Measurements from ENCODE around the gene L2HGDH.
A peak's percentile ranks its signal among the peaks of the same experiment; 100 is the strongest.

The L2HGDH gene

GRCh38 chr14:50335389-50335788, 23.4 kb upstream of the L2HGDH start:
- no peaks in the 10 kb centered on the region for H3F3A ChIP-seq (ENCODE audit: control insufficient read depth, insufficient read depth)
- no peak overlapping the region for H3K4me3 ChIP-seq (ENCODE audit: low read length)
- TF ChIP-seq EZH2phosphoT487 (IDR thresholded peaks at IDR 0.05; ENCODE audit: borderline replicate concordance, low read length) (no peak), CTCF (IDR thresholded peaks at IDR 0.05; ENCODE audit: low read depth, low read length, poor library complexity, severe bottlenecking) (no peak)
- H3K79me2 ChIP-seq (ENCODE audit: control insufficient read depth, low read length), result no peaks in the 10 kb centered on the region
- H3K4me2 ChIP-seq (ENCODE audit: low read length), result peak overlapping the region; percentile 42
- H3K9me3 ChIP-seq (ENCODE audit: control insufficient read depth, insufficient read depth, low read length), result no peaks in the 10 kb centered on the region
- H4K20me1 ChIP-seq (ENCODE audit: control insufficient read depth, insufficient read depth, low read depth, low read length), result no peaks in the 10 kb centered on the region
- peaks cover 14% of the 10 kb centered on the region for H3K4me1 ChIP-seq (ENCODE audit: control insufficient read depth, low read length)
- H3K9me2 ChIP-seq (replicated peaks; ENCODE audit: control insufficient read depth, low read length), result no peaks in the 10 kb centered on the region
- no peak overlapping the region for H3K27ac ChIP-seq (ENCODE audit: low read depth, low read length)
- no peaks in the 10 kb centered on the region for H3K27me3 ChIP-seq (ENCODE audit: control insufficient read depth, low read length)
- H3K36me3 ChIP-seq (ENCODE audit: control insufficient read depth, low read length), result no peaks in the 10 kb centered on the region

- Histone ChIP-seq H3K4me3 (ENCODE audit: low read length) (no peak overlapping the region), H3K4me2 (ENCODE audit: low read length) (no peak overlapping the region), H3K79me2 (ENCODE audit: control insufficient read depth, low read length) (no peaks in the 10 kb centered on the region), H3F3A (ENCODE audit: control insufficient read depth, insufficient read depth) (no peaks in the 10 kb centered on the region), H4K20me1 (ENCODE audit: control insufficient read depth, insufficient read depth, low read depth, low read length) (no peaks in the 10 kb centered on the region), H3K27ac (ENCODE audit: low read depth, low read length) (no peak overlapping the region), H3K36me3 (ENCODE audit: control insufficient read depth, low read length) (no peaks in the 10 kb centered on the region), H3K9me2 (replicated peaks; ENCODE audit: control insufficient read depth, low read length) (no peaks in the 10 kb centered on the region), H3K27me3 (ENCODE audit: control insufficient read depth, low read length) (no peaks in the 10 kb centered on the region), H3K9me3 (ENCODE audit: control insufficient read depth, insufficient read depth, low read length) (no peaks in the 10 kb centered on the region), H3K4me1 (ENCODE audit: control insufficient read depth, low read length) (peaks cover 14% of the 10 kb centered on the region)
- TF ChIP-seq EZH2phosphoT487 (IDR thresholded peaks at IDR 0.05; ENCODE audit: borderline replicate concordance, low read length) (no peak), CTCF (IDR thresholded peaks at IDR 0.05; ENCODE audit: low read depth, low read length, poor library complexity, severe bottlenecking) (no peak)
Observed at GRCh38 chr14:50334211-50334610, 22.2 kb upstream of the L2HGDH start.

DNA sequence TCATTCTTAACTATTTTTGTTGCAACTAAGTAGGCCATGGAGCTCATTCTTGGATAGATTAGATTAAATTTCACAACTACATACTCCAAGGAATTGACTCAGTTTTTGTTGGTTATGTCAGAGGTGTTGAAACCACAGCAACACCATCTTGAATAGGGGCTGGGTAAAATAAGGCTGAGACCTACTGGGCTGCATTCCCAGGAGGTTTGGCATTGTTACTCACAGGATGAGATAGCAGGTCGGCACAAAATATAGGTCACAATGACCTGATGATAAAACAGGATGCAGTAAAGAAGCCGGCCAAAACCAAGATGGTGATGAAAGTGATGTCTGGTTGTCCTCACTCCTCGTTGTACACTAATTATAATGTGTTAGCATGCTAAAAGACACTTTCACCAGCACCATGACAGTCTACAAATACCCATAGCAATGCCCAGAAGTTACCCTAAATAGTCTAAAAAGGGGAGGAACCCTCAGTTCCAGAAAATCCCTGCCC, 21.0 kb upstream of the L2HGDH start:
- H3K4me1 ChIP-seq (ENCODE audit: control insufficient read depth, low read length), result peaks cover 14% of the 10 kb centered on the region
- H3K27me3 ChIP-seq (ENCODE audit: control insufficient read depth, low read length), result no peaks in the 10 kb centered on the region
- no peak overlapping the region for H3K4me2 ChIP-seq (ENCODE audit: low read length)
- TF ChIP-seq EZH2phosphoT487 (IDR thresholded peaks at IDR 0.05; ENCODE audit: borderline replicate concordance, low read length) (no peak), CTCF (IDR thresholded peaks at IDR 0.05; ENCODE audit: low read depth, low read length, poor library complexity, severe bottlenecking) (no peak)
- no peaks in the 10 kb centered on the region for H3K9me2 ChIP-seq (replicated peaks; ENCODE audit: control insufficient read depth, low read length)
- no peaks in the 10 kb centered on the region for H3K79me2 ChIP-seq (ENCODE audit: control insufficient read depth, low read length)
- no peaks in the 10 kb centered on the region for H3K36me3 ChIP-seq (ENCODE audit: control insufficient read depth, low read length)
- H3K4me3 ChIP-seq (ENCODE audit: low read length), result no peak overlapping the region
- no peak overlapping the region for H3K27ac ChIP-seq (ENCODE audit: low read depth, low read length)
- no peaks in the 10 kb centered on the region for H3K9me3 ChIP-seq (ENCODE audit: control insufficient read depth, insufficient read depth, low read length)
- no peaks in the 10 kb centered on the region for H4K20me1 ChIP-seq (ENCODE audit: control insufficient read depth, insufficient read depth, low read depth, low read length)
- no peaks in the 10 kb centered on the region for H3F3A ChIP-seq (ENCODE audit: control insufficient read depth, insufficient read depth)

All from DOHH2 (cell line).